Measurements from ENCODE around the gene TP63.

GRCh38 chr3:189871418-189871817, 240.2 kb downstream of the TP63 start:
- no peak for TF ChIP-seq CTCF (IDR thresholded peaks at IDR 0.05)
- no peak for TF ChIP-seq POLR2A (IDR thresholded peaks at IDR 0.05)
